ENCODE results near the gene DUSP5.

- TF ChIP-seq CTCF (IDR thresholded peaks at IDR 0.05) (no peak), POLR2A (IDR thresholded peaks at IDR 0.05) (no peak), POLR2AphosphoS5 (IDR thresholded peaks at IDR 0.05) (no peak)
These were observed 22.9 kb upstream of the DUSP5 start for GRCh38 chr10:110474826-110475225.
